Dermis blood vessel endothelial cell (primary cell): ENCODE data around the gene TMEM191B. TPM values are rescaled to one million over a fixed set of nuclear protein-coding genes. Genes with fewer than 3 reads are reported as not detected.
"Not testable (repeated sequence)": the region's sequence is repeated elsewhere in the genome, so short reads cannot be mapped to it uniquely, and the experiment has no call there.

Experiments
- DNase-seq: peaks from one replicate; pipeline ENCODE4 v3.0.0; 2010
- total RNA-seq: library from RNA; depleted of rRNA; stranded (reverse); fragments of >200 nt; gene quantifications from 2 replicates; pipeline ENCODE4 v1.2.3, GENCODE V29; 2014

Gene TMEM191B
- 1.2 and 1.9 TPM in 2 replicates for total RNA-seq

DNA sequence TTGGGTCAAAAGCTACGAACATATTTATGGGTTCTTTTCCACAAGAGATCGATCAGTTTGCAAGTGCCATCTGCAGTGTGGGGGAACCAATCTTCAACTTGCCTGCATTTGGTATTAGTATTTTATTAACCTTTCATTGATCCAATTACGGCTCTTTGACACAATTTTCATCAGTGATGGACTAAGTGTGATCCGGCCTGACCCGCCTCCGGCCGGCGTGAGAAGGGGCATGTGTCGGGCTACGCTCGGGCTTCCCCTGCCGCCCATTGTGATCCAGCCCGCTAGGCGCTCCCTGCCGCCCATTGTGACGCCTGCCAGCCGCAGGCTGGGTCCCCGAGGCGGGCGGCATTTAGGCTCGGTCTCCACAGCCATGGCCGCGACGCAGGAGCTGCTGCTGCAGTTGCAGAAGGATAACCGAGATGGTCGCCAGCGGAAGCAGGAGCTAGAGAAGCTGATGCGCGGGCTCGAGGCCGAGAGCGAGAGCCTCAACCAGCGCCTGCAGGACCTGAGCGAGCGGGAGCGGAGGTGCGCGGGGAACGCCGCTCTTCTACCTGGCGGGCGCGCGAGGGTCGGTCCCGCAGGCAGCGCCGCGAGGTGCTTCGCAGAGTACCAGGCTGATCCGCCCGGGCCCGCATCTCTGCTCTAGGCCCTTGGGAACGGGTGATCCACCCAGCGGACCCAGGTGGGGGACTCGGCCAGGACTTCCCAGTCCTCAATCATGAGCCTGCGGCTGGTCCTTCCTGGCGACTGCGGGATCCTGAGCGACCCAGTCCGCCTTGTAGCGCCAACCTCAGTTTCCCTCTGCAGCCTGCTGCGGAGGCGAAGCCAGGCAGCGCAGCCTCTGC is at the start of gene TMEM191B:
Gene TMEM191B, plus strand, starts transcription at position 51 of the 845 bp plus-strand sequence. Its CDS starts 179 bp downstream, at position 230.
- not testable (repeated sequence) for DNase-seq

DNA sequence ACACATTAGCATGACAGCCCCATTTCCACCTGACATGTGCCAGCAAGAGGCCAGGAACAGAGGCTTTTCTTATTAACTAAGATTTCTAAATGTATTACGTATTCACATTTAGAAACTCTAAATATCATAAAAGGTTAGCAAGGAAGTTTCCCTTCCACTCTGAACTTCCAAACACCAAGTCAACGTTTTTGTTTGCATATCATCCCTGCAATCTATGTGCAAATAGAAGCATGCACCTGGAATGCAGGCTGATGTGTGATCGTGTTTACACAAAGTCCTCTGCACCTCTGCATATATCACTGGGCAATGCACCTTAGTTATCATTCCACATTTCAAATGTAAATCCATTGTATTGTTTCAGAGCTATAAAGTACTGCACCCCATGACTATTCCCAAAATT is 31.4 kb upstream of the TMEM191B start:
- DNase-seq = not testable (repeated sequence)

- not testable (repeated sequence) for DNase-seq
Observed at GRCh38 chr22:18511327-18511726, 16.3 kb upstream of the TMEM191B start.

DNA sequence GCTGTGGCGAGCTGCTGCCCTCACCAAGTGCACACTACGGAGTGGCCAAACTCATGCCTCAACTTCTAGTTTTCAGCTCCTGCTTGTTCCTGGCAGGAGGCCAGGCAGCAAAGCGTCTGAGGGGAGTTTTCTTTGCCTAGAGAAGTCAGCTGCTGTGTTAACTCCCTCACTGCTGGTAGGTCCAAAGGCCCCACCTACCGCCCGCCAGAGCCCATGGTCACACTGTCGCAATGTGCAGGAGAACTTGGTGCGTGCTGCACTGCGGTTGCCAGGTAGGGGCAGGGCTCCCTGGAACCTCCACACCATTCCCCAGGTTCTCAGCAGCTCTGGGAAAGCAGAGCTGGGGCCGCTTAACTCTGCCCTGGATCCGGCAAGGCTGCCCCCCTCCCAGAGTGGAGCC is 15.2 kb upstream of the TMEM191B start:
- DNase-seq = not testable (repeated sequence)

- not testable (repeated sequence) for DNase-seq
Observed at GRCh38 chr22:18513454-18513853, 14.1 kb upstream of the TMEM191B start.

GRCh38 chr22:18518061-18518460 is 9.5 kb upstream of the TMEM191B start, which contains the start of gene GGTLC3:
TSS of gene GGTLC3 (minus strand) at chr22:18518161. CDS start at chr22:18517897, 264 bp downstream.
- not testable (repeated sequence) for DNase-seq

- not testable (repeated sequence) for DNase-seq
Observed at GRCh38 chr22:18522762-18523161, 4.8 kb upstream of the TMEM191B start.

GRCh38 chr22:18523328-18523727 is 4.3 kb upstream of the TMEM191B start:
- DNase-seq = not testable (repeated sequence)

- DNase-seq = peak; percentile 71
Observed at GRCh38 chr22:18528597-18529415, 1.2 kb downstream of the TMEM191B start.

- not testable (repeated sequence) for DNase-seq
Observed at GRCh38 chr22:18529416-18530145, 2.0 kb downstream of the TMEM191B start.

GRCh38 chr22:18533633-18534032 is 6.0 kb downstream of the TMEM191B start:
- not testable (repeated sequence) for DNase-seq

GRCh38 chr22:18534315-18534714 is 6.7 kb downstream of the TMEM191B start:
- not testable (repeated sequence) for DNase-seq

DNA sequence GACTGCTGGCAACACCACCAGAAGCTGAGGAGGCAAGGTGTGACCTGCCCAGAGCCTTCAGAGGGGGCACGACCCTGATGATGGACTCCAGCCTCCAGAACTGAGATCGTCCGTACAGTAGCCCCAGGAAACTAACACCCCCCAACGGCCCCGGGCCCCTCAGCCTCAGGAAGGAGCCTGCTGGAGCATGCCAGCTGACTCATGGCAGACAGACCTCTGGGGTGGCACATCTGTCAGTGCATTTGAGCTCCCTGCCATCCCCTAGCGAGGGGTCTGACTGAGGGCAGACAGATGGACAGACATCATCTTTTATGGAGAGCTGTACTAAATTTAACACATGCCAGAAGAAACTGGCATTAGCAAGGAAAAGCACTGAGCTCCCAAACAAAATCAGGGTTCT is 12.4 kb downstream of the TMEM191B start:
- not testable (repeated sequence) for DNase-seq

- DNase-seq = not testable (repeated sequence)
Observed at GRCh38 chr22:18543400-18543799, 15.8 kb downstream of the TMEM191B start.

GRCh38 chr22:18544615-18545014 is 17.0 kb downstream of the TMEM191B start:
- not testable (repeated sequence) for DNase-seq

- not testable (repeated sequence) for DNase-seq
Observed at GRCh38 chr22:18549458-18550179, 22.0 kb downstream of the TMEM191B start.

DNA sequence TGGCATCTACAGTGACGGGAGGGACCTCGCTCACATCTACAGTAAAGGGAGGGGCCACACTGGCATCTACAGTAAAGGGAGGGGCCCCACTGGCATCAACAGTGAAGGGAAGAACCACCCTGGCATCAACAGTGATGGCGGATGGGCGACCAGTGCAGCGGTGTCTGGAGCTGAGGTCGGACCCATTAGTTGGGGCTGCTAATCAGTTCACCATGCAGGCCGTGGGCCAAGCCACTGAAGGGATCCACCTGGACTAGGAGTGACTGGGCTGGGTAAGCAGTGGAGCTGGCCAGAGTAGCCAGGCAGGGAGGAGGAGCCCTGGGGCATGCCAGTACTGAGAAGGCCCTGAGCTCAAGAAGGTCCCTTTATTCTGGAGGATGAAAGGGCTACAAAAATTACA is 23.4 kb downstream of the TMEM191B start:
- not testable (repeated sequence) for DNase-seq

DNA sequence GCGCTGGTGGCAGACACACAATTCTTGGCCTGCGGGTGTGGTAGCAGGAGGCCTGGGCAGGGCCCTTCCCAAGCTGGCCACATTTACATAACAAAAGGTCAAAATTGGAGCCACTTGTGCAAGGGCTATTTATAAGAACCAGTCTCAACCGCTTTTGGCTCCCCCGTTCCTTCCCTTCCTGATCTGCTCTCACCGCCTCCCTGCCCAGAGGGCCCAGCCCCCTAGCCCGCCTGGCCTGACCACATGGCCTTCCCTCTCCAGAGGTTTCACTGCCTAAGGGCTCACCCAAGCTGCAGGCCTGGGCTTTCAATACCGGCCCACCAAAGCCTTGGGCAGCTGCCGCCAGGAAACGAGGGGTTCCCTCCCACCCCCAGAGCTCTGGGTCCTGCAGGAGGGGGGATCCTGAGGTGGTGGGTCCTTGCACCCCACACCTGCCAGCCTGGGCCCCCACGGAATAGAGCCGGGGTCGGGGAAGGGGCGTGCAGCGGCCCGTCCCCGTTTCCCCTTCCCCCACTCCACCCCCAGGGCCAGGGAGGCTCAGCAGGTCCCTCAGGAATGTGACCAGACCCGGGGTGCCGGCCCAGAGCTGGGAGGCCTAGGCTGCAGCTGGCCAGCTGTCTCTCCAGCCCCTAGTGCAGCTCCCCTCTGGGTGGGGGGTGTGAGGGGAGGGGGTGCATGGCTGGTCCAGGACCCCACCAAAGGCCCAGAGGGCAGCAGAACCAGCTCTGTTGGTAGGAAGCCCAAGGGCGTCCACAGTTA is 25.4 kb downstream of the TMEM191B start:
- not testable (repeated sequence) for DNase-seq

GRCh38 chr22:18554280-18555256 is 27.0 kb downstream of the TMEM191B start:
- DNase-seq = not testable (repeated sequence)

DNA sequence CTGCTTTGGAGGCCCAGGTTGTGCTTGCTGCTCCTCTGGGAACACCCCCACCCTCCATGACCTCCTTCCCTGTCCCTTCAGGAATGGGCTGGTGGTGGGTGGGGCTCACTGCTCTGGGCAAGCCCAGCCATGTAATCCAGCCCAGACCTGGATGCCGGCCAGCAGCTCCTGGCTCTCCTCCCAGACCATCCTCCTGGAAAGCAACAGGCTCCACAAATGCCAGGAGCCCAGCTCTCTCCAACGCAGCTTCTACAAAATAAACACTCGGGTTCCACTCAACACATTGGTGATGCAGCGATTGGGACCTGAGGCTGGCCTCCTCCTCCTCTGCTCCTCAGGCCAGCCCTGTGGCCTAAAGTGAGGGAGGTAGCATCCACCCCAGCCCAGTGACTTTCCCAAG is 30.9 kb downstream of the TMEM191B start:
- DNase-seq = not testable (repeated sequence)
